Smooth muscle cell of the brain vasculature (primary cell): ENCODE data around the gene PSMD8.
"Not testable (repeated sequence)": the region's sequence is repeated elsewhere in the genome, so short reads cannot be mapped to it uniquely, and the experiment has no call there.

ENCODE experiments used
- DNase-seq: peaks from one replicate; pipeline ENCODE4 v3.0.0-alpha.2; 2012; ENCODE audit warnings: low read depth, low spot score

Gene PSMD8

GRCh38 chr19:38361633-38362075, 12.7 kb upstream of the PSMD8 start:
- peak; percentile 32 for DNase-seq

- DNase-seq = no peak
These were observed 12.1 kb upstream of the PSMD8 start for GRCh38 chr19:38362076-38362945.

GRCh38 chr19:38362946-38363688, 11.3 kb upstream of the PSMD8 start:
- DNase-seq = not testable (repeated sequence)

GRCh38 chr19:38367041-38367440, 7.3 kb upstream of the PSMD8 start:
- DNase-seq = no peak

GRCh38 chr19:38369584-38369983, 4.8 kb upstream of the PSMD8 start:
- no peak for DNase-seq

GRCh38 chr19:38370299-38370698, 4.1 kb upstream of the PSMD8 start:
- no peak for DNase-seq

GRCh38 chr19:38371081-38371480, 3.3 kb upstream of the PSMD8 start:
- DNase-seq = no peak

GRCh38 chr19:38373907-38374331, 452 bp upstream of the PSMD8 start:
- DNase-seq = peak; percentile 26

- DNase-seq = no peak
These were observed 725 bp downstream of the PSMD8 start for GRCh38 chr19:38375098-38375493.

GRCh38 chr19:38375748-38376147, 1.4 kb downstream of the PSMD8 start:
- DNase-seq = no peak

- no peak for DNase-seq
These were observed 2.2 kb downstream of the PSMD8 start for GRCh38 chr19:38376576-38376975.

GRCh38 chr19:38377052-38377451, 2.7 kb downstream of the PSMD8 start:
- DNase-seq = no peak

- no peak for DNase-seq
These were observed 4.5 kb downstream of the PSMD8 start for GRCh38 chr19:38378866-38379265.

GRCh38 chr19:38381138-38381537, 6.8 kb downstream of the PSMD8 start:
- no peak for DNase-seq

GRCh38 chr19:38383184-38383583, 8.8 kb downstream of the PSMD8 start:
- no peak for DNase-seq

GRCh38 chr19:38383743-38384142, 9.4 kb downstream of the PSMD8 start:
- no peak for DNase-seq

GRCh38 chr19:38384209-38385027, 10.0 kb downstream of the PSMD8 start:
- no peak for DNase-seq

- DNase-seq = no peak
These were observed 10.9 kb downstream of the PSMD8 start for GRCh38 chr19:38385057-38385803.

- no peak for DNase-seq
These were observed 11.5 kb downstream of the PSMD8 start for GRCh38 chr19:38385804-38386257.

- no peak for DNase-seq
These were observed 12.1 kb downstream of the PSMD8 start for GRCh38 chr19:38386300-38386970.
